GM04503 (cell line): Measurements from ENCODE around the gene ADPRH.

ENCODE experiments used
- DNase-seq: peaks from one replicate; pipeline ENCODE4 v3.0.0-alpha.2; 2012; ENCODE audit warnings: low read depth

The ADPRH gene

DNA sequence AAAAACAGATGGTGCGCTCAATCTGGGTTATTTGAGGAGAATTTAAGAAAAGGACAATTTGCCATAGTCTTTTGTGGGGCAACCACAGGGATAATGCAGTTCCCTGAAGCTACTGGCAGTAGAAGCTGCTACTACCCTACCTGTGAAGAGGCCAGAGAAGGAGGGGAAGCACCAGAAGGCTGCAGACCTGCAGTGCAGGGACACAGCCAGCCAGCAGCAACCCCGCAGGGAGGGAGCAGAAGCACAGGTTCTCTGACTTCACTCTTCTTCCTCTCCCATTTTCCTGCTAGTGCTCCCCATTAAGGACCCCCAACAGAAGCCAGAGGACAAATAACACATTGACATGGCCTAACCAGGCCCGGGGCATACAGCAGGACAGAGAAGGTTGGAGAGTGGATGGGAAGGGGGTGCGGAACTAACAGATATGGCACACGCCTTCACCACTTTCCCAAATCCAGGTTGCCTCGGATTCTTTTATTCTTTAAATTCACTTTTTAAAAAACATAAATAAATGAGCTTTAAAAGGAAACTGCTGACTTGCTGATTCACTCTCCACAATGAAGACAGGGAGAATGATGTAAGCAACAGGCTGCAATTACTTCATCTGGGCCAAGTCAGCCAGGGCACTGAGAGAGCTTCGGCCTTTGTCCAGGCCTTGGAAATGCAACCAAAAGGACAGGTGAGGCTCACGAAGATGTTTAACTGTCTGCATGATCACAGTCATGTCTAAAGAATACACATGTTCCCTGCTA lies 51.0 kb downstream of the ADPRH start:
- DNase-seq: peak; percentile 35

GRCh38 chr3:119630880-119631329 lies 51.6 kb downstream of the ADPRH start:
- no peak for DNase-seq

- DNase-seq: no peak
Measured at GRCh38 chr3:119631516-119631915, 52.2 kb downstream of the ADPRH start.

- DNase-seq: no peak
Measured at GRCh38 chr3:119632216-119632615, 52.9 kb downstream of the ADPRH start.

- no peak for DNase-seq
Measured at GRCh38 chr3:119632829-119633228, 53.5 kb downstream of the ADPRH start.

GRCh38 chr3:119635719-119636118 lies 56.4 kb downstream of the ADPRH start:
- DNase-seq: no peak

- no peak for DNase-seq
Measured at GRCh38 chr3:119636249-119636648, 57.0 kb downstream of the ADPRH start.

DNA sequence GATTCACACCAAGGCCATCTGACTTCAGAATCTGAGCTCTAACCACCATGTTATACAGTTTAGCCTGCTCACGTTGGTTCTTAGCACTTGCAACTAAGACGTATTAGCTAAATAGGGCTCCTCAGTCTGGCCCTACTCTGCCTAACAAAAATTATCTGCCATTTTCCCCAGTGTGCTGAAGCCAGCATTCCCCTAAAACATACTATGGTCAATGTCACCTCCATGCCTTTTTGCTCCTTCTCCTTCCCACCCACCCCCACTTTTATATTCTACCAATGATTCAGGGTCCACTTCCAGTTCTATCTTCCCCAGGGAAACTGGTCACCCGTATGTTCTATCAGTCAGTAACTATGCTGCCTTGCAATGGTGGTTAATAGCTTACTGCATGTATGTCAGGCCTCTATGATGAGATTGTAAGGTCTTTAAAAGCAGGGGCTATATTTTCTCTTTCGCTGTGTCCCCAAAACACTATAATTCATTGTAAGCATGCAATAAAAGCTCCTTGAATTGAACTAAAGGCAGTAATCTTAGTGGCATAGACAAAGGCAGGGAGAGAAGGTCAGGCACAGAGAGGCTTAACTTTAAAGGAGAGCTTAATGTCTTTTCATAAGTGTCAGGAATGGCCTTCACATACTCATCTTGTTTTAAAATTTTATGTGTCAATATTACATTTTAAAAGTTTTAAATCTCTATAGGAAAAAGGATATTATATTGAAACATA lies 57.8 kb downstream of the ADPRH start:
- DNase-seq: no peak

- peak; percentile 96 for DNase-seq
Measured at GRCh38 chr3:119637679-119638477, 58.6 kb downstream of the ADPRH start.
